ENCODE results near the gene MAD1L1.

Gene MAD1L1

GRCh38 chr7:1951159-1951536, 281.6 kb downstream of the MAD1L1 start:
- H3K27me3 ChIP-seq (ENCODE audit: low read length) = no peaks in the 10 kb centered on the region
- no peak overlapping the region for H3K4me2 ChIP-seq (ENCODE audit: low read depth, low read length, poor library complexity, severe bottlenecking)
- H3K9me2 ChIP-seq (replicated peaks; ENCODE audit: insufficient read depth, low read length) = no peaks in the 10 kb centered on the region
- H3K9ac ChIP-seq (ENCODE audit: low read length) = no peak overlapping the region
- H3F3A ChIP-seq (ENCODE audit: insufficient read depth) = no peaks in the 10 kb centered on the region
- H2AFZ ChIP-seq (ENCODE audit: low read depth, low read length, severe bottlenecking) = no peak overlapping the region
- no peaks in the 10 kb centered on the region for H3K36me3 ChIP-seq (ENCODE audit: low read length)
- no peak for TF ChIP-seq EZH2phosphoT487 (conservative IDR thresholded peaks at IDR 0.05; ENCODE audit: low read length)
- no peak overlapping the region for H3K4me3 ChIP-seq (ENCODE audit: insufficient read depth, low read length, poor library complexity, severe bottlenecking)
- H3K9me3 ChIP-seq (ENCODE audit: insufficient read depth, low read length) = no peaks in the 10 kb centered on the region
- H4K20me1 ChIP-seq (ENCODE audit: low read depth, low read length) = no peaks in the 10 kb centered on the region
- H3K79me2 ChIP-seq (ENCODE audit: insufficient read depth, low read length) = no peaks in the 10 kb centered on the region
- H3K27ac ChIP-seq (ENCODE audit: low read depth, low read length) = no peak overlapping the region

- Histone ChIP-seq H3K9me2 (replicated peaks; ENCODE audit: insufficient read depth, low read length) (no peaks in the 10 kb centered on the region), H3K79me2 (ENCODE audit: insufficient read depth, low read length) (no peaks in the 10 kb centered on the region), H3K9ac (ENCODE audit: low read length) (no peak overlapping the region), H3F3A (ENCODE audit: insufficient read depth) (no peaks in the 10 kb centered on the region), H3K27me3 (ENCODE audit: low read length) (no peaks in the 10 kb centered on the region), H4K20me1 (ENCODE audit: low read depth, low read length) (no peaks in the 10 kb centered on the region), H3K4me2 (ENCODE audit: low read depth, low read length, poor library complexity, severe bottlenecking) (no peak overlapping the region), H3K4me3 (ENCODE audit: insufficient read depth, low read length, poor library complexity, severe bottlenecking) (no peak overlapping the region), H3K9me3 (ENCODE audit: insufficient read depth, low read length) (no peaks in the 10 kb centered on the region), H2AFZ (ENCODE audit: low read depth, low read length, severe bottlenecking) (no peak overlapping the region), H3K27ac (ENCODE audit: low read depth, low read length) (no peak overlapping the region), H3K36me3 (ENCODE audit: low read length) (no peaks in the 10 kb centered on the region)
- TF ChIP-seq EZH2phosphoT487 (conservative IDR thresholded peaks at IDR 0.05; ENCODE audit: low read length) (no peak), CTCF (IDR thresholded peaks at IDR 0.05; ENCODE audit: insufficient read depth, low read length, poor library complexity, severe bottlenecking) (no peak)
Measured at GRCh38 chr7:1950452-1951158, 282.1 kb downstream of the MAD1L1 start.

- Histone ChIP-seq H3K79me2 (ENCODE audit: insufficient read depth, low read length) (no peaks in the 10 kb centered on the region), H3K9ac (ENCODE audit: low read length) (no peak overlapping the region), H3K9me3 (ENCODE audit: insufficient read depth, low read length) (no peaks in the 10 kb centered on the region), H3K27me3 (ENCODE audit: low read length) (no peaks in the 10 kb centered on the region), H3K27ac (ENCODE audit: low read depth, low read length) (no peak overlapping the region), H2AFZ (ENCODE audit: low read depth, low read length, severe bottlenecking) (no peak overlapping the region), H4K20me1 (ENCODE audit: low read depth, low read length) (no peaks in the 10 kb centered on the region), H3F3A (ENCODE audit: insufficient read depth) (no peaks in the 10 kb centered on the region), H3K4me2 (ENCODE audit: low read depth, low read length, poor library complexity, severe bottlenecking) (no peak overlapping the region), H3K9me2 (replicated peaks; ENCODE audit: insufficient read depth, low read length) (no peaks in the 10 kb centered on the region), H3K36me3 (ENCODE audit: low read length) (no peaks in the 10 kb centered on the region), H3K4me3 (ENCODE audit: insufficient read depth, low read length, poor library complexity, severe bottlenecking) (no peak overlapping the region)
- TF ChIP-seq EZH2phosphoT487 (conservative IDR thresholded peaks at IDR 0.05; ENCODE audit: low read length) (no peak), CTCF (IDR thresholded peaks at IDR 0.05; ENCODE audit: insufficient read depth, low read length, poor library complexity, severe bottlenecking) (no peak)
Measured at GRCh38 chr7:1950066-1950451, 282.7 kb downstream of the MAD1L1 start.

GRCh38 chr7:1949681-1950055, 283.1 kb downstream of the MAD1L1 start:
- H3K4me3 ChIP-seq (ENCODE audit: insufficient read depth, low read length, poor library complexity, severe bottlenecking) = no peak overlapping the region
- H3K9me2 ChIP-seq (replicated peaks; ENCODE audit: insufficient read depth, low read length) = no peaks in the 10 kb centered on the region
- no peak overlapping the region for H3K9ac ChIP-seq (ENCODE audit: low read length)
- H2AFZ ChIP-seq (ENCODE audit: low read depth, low read length, severe bottlenecking) = no peak overlapping the region
- no peaks in the 10 kb centered on the region for H3K9me3 ChIP-seq (ENCODE audit: insufficient read depth, low read length)
- H3K4me2 ChIP-seq (ENCODE audit: low read depth, low read length, poor library complexity, severe bottlenecking) = no peak overlapping the region
- H4K20me1 ChIP-seq (ENCODE audit: low read depth, low read length) = no peaks in the 10 kb centered on the region
- H3K27ac ChIP-seq (ENCODE audit: low read depth, low read length) = no peak overlapping the region
- no peaks in the 10 kb centered on the region for H3K36me3 ChIP-seq (ENCODE audit: low read length)
- H3F3A ChIP-seq (ENCODE audit: insufficient read depth) = no peaks in the 10 kb centered on the region
- no peak for TF ChIP-seq CTCF (IDR thresholded peaks at IDR 0.05; ENCODE audit: insufficient read depth, low read length, poor library complexity, severe bottlenecking)
- no peak for TF ChIP-seq EZH2phosphoT487 (conservative IDR thresholded peaks at IDR 0.05; ENCODE audit: low read length)
- H3K79me2 ChIP-seq (ENCODE audit: insufficient read depth, low read length) = no peaks in the 10 kb centered on the region
- no peaks in the 10 kb centered on the region for H3K27me3 ChIP-seq (ENCODE audit: low read length)
